ENCODE measurements around the gene CXorf58. TPM values are rescaled to one million over a fixed set of nuclear protein-coding genes. Genes with fewer than 3 reads are reported as not detected.

Gene CXorf58
- total RNA-seq, 1 experiment from 2014 or later: not detected

- Histone ChIP-seq H3K27me3 (ENCODE audit: insufficient read depth, low read length) (no peaks in the 10 kb centered on the region), H2AFZ (ENCODE audit: low read depth, low read length, poor library complexity, severe bottlenecking) (no peak overlapping the region), H3K9ac (ENCODE audit: low read length) (no peak overlapping the region), H3K9me3 (ENCODE audit: control insufficient read depth in 1 of 2, insufficient read depth in 1 of 2, low read depth in 1 of 2, low read length in 2 of 2) (no peaks in the 10 kb centered on the region), H4K20me1 (ENCODE audit: insufficient read depth) (no peaks in the 10 kb centered on the region), H3K36me3 (ENCODE audit: control insufficient read depth in 1 of 2, insufficient read depth in 2 of 2, low read length in 2 of 2) (no peaks in the 10 kb centered on the region), H3K4me3 (replicated peaks in 1 of 2; ENCODE audit: low read depth in 1 of 2, low read length in 2 of 2) (no peak overlapping the region), H3K4me1 (ENCODE audit: control insufficient read depth in 1 of 2, insufficient read depth in 2 of 2, low read length in 2 of 2) (peaks cover 30 to 48% of the 10 kb centered on the region in 2 experiments), H3K27ac (ENCODE audit: low read depth, low read length) (no peak overlapping the region), H3K9me2 (ENCODE audit: insufficient read depth) (no peaks in the 10 kb centered on the region), H3K4me2 (ENCODE audit: low read length) (no peak overlapping the region), H3K79me2 (ENCODE audit: insufficient read depth, low read length) (peaks cover 22% of the 10 kb centered on the region; the same call in 1 of the 2 replicates)
- POLR2A ChIA-PET: no interaction called here
- no TSS peak for BruUV-seq (replicated peaks)
- TF ChIP-seq TCF7L2 (IDR thresholded peaks at IDR 0.05; ENCODE audit: borderline replicate concordance, extremely low read depth, insufficient read depth, insufficient read length): no peak
- no peak for TF ChIP-seq YY1 (IDR thresholded peaks at IDR 0.05; ENCODE audit: extremely low read depth, insufficient replicate concordance, low read depth, low read length)
- TF ChIP-seq CEBPB (IDR thresholded peaks at IDR 0.05; ENCODE audit: low read depth): no peak
- TF ChIP-seq ELF1 (IDR thresholded peaks at IDR 0.05; ENCODE audit: borderline replicate concordance, low read depth): no peak
- TF ChIP-seq MAX (IDR thresholded peaks at IDR 0.05): no peak
- TF ChIP-seq JUND (IDR thresholded peaks at IDR 0.05): no peak
- no peak for TF ChIP-seq RAD21 (IDR thresholded peaks at IDR 0.05; ENCODE audit: low read depth)
- no peak for TF ChIP-seq FOSL1 (IDR thresholded peaks at IDR 0.05; ENCODE audit: low read depth)
- TF ChIP-seq SP1 (IDR thresholded peaks at IDR 0.05; ENCODE audit: low read depth): no peak
- no peak for TF ChIP-seq ZBTB33 (IDR thresholded peaks at IDR 0.05; ENCODE audit: extremely low read depth, insufficient replicate concordance, low read length)
- TF ChIP-seq POLR2A (IDR thresholded peaks at IDR 0.05; ENCODE audit: borderline replicate concordance, extremely low read depth, insufficient read depth, insufficient read length): no peak
- TF ChIP-seq ZNF274 (IDR thresholded peaks at IDR 0.05; ENCODE audit: low read depth, low read length): no peak
- no peak for TF ChIP-seq CTCF (IDR thresholded peaks at IDR 0.05 in 2 of 3, conservative IDR thresholded peaks at IDR 0.05 in 1 of 3; ENCODE audit: borderline replicate concordance in 1 of 3, insufficient read depth in 1 of 3, low read depth in 2 of 3, low read length in 2 of 3)
- no peak for TF ChIP-seq EZH2phosphoT487 (IDR thresholded peaks at IDR 0.05; ENCODE audit: borderline replicate concordance)
- TF ChIP-seq ATF3 (IDR thresholded peaks at IDR 0.05): no peak
- no peak for TF ChIP-seq ZFX (IDR thresholded peaks at IDR 0.05)
- no peak for TF ChIP-seq REST (IDR thresholded peaks at IDR 0.05; ENCODE audit: low read depth)
- no peak for TF ChIP-seq EZH2 (IDR thresholded peaks at IDR 0.05)
- DNase-seq (ENCODE audit: low read depth, low spot score) (no peak), ATAC-seq (no peak)
- intact Hi-C loops (cut with micrococcal nuclease): no loop called here
- CTCF ChIA-PET: interaction anchor here (3.9 kb wide), 1 partner anchor 122 kb away, joined by 36 read pairs; the partner anchor contains the start of gene SAT1
- RAD21 ChIA-PET (ENCODE audit: low non-redundant PET in 1 of 2, low total read pairs in 2 of 2, uncharacterized antibody in 2 of 2, unreplicated experiment in 2 of 2): interaction anchor here in 1 of 2 experiments (0.5 kb wide), 1 partner anchor 149 kb away, joined by 3 read pairs; no protein-coding TSS in a partner anchor
Measured at GRCh38 chrX:23904096-23904495, 3.7 kb upstream of the CXorf58 start.

All from HCT116 (cell line).